Measurements from ENCODE around the gene DNA2. TPM values are rescaled to one million over a fixed set of nuclear protein-coding genes. Genes with fewer than 3 reads are reported as not detected.

DNA2 gene
- 2.3 and 2.4 TPM in 2 replicates for total RNA-seq

DNA sequence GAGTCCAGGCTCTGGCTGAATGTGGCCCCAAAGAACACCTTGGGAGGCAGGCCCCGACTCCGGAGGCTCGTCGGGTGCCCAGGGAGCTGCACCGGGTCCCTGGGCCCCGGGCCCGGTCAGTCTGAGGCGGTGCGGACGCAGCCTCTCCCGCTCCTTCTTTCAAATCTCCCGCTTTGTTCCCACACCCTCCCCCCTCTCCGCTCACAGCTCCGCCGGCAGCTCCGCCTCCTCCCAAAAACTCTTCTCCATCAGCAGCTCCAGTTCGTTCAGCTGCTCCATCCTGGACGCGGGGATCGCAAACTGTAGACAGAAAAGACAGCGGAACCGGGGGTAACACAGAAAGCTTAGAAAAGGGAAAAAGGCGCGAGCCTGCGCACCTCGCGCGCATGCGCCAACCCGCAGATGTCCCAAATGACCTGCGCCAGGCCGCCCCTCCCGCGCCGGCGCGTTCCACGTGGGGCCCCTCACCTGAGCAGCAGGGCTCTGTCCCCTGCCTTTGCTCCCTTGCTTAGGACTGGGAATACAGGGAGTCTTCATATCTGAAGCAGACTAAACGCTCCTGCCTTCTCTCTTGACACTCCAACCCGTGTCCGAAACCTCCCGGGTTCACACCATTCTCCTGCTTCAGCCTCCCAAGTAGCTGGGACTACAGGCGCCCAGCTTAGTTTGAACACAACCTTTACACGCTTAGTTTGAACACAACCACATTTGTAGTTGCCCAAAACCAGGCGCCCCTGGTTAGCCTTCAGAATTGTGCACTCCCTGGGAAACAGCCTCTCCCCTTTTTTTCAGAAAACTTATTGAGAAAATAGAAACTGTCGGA lies at the start of gene DNA2:
Gene DNA2 (minus strand): TSS at position 388 of the 823 bp plus-strand sequence. CDS start 109 bp downstream, at position 279.

GRCh38 chr10:68406815-68407548 lies 64.8 kb downstream of the DNA2 start, which contains the start of gene RUFY2:
Gene RUFY2 (minus strand): TSS chr10:68407277. CDS start chr10:68407189, 88 bp downstream.

Other genes starting within 250 kb of the DNA2 start
- not detected in 2 replicates for gene ATOH7, start 239.9 kb downstream of the DNA2 start, total RNA-seq
- 16.6 and 18.2 TPM in 2 replicates for gene HNRNPH3, start 139.9 kb downstream of the DNA2 start, total RNA-seq
- gene PBLD, start 139.0 kb downstream of the DNA2 start, total RNA-seq: 4.4 and 5.3 TPM in 2 replicates
- 11.5 and 12.0 TPM in 2 replicates for gene RUFY2, start 64.7 kb downstream of the DNA2 start, total RNA-seq
- gene SLC25A16, start 55.5 kb upstream of the DNA2 start, total RNA-seq: 6.8 and 7.1 TPM in 2 replicates
- 3.1 and 3.6 TPM in 2 replicates for gene TET1, start 88.4 kb upstream of the DNA2 start, total RNA-seq
- 29.3 and 41.3 TPM in 2 replicates for gene CCAR1, start 249.3 kb upstream of the DNA2 start, total RNA-seq